ENCODE data around the gene IL4R.
"Not testable (repeated sequence)": the region's sequence is repeated elsewhere in the genome, so short reads cannot be mapped to it uniquely, and the experiment has no call there.

The IL4R gene

GRCh38 chr16:27316038-27316680 is 2.4 kb downstream of the IL4R start:
- no peak for DNase-seq

- DNase-seq = no peak
Observed at GRCh38 chr16:27317320-27317719, 3.5 kb downstream of the IL4R start.

- no peak for DNase-seq
Observed at GRCh38 chr16:27317738-27318391, 4.1 kb downstream of the IL4R start.

- DNase-seq = no peak
Observed at GRCh38 chr16:27318392-27319256, 4.8 kb downstream of the IL4R start.

- DNase-seq = no peak
Observed at GRCh38 chr16:27319257-27319965, 5.6 kb downstream of the IL4R start.

GRCh38 chr16:27320261-27321012 is 6.7 kb downstream of the IL4R start:
- no peak for DNase-seq

GRCh38 chr16:27321013-27321915 is 7.5 kb downstream of the IL4R start:
- no peak for DNase-seq

- DNase-seq = peak; percentile 9
Observed at GRCh38 chr16:27322858-27323780, 9.3 kb downstream of the IL4R start.

GRCh38 chr16:27323781-27324561 is 10.2 kb downstream of the IL4R start:
- DNase-seq = peak; percentile 23

GRCh38 chr16:27324851-27325301 is 11.1 kb downstream of the IL4R start:
- DNase-seq = peak; percentile 58

GRCh38 chr16:27325736-27326135 is 12.0 kb downstream of the IL4R start:
- DNase-seq = peak; percentile 37

- no peak for DNase-seq
Observed at GRCh38 chr16:27326251-27326650, 12.5 kb downstream of the IL4R start.

- DNase-seq = peak; percentile 71
Observed at GRCh38 chr16:27326738-27327585, 13.2 kb downstream of the IL4R start.

GRCh38 chr16:27327586-27327915 is 13.8 kb downstream of the IL4R start:
- peak; percentile 15 for DNase-seq

GRCh38 chr16:27328937-27329336 is 15.2 kb downstream of the IL4R start:
- DNase-seq = no peak

- DNase-seq = not testable (repeated sequence)
Observed at GRCh38 chr16:27329376-27330079, 15.8 kb downstream of the IL4R start.

GRCh38 chr16:27330542-27330941 is 16.8 kb downstream of the IL4R start:
- DNase-seq = no peak

GRCh38 chr16:27332105-27332504 is 18.3 kb downstream of the IL4R start:
- DNase-seq = no peak
